Chondrocyte (in vitro differentiated cells): ENCODE results near the gene BICDL1. TPM values are rescaled to one million over a fixed set of nuclear protein-coding genes. Genes with fewer than 3 reads are reported as not detected.

Experiments
- DNase-seq: peaks from one replicate; pipeline ENCODE4 v3.0.0; 2021; ENCODE audit warnings: mixed read lengths, low spot score
- H3K27ac Mint-ChIP-seq: one replicate; pipeline ENCODE4 v1.8.0; 2021; ENCODE audit warnings: mild to moderate bottlenecking, moderate library complexity, mixed read lengths; ENCODE audit not compliant: unreplicated experiment
- H3K27me3 Mint-ChIP-seq: 2 replicates; pipeline ENCODE4 v1.8.0; 2021; ENCODE audit warnings: low read depth, mixed read lengths
- H3K36me3 Mint-ChIP-seq: 2 replicates; pipeline ENCODE4 v1.8.0; 2021; ENCODE audit warnings: low read depth, mixed read lengths
- H3K4me1 Mint-ChIP-seq: 2 replicates; pipeline ENCODE4 v1.8.0; 2021; ENCODE audit warnings: low read depth, mild to moderate bottlenecking, mixed read lengths
- H3K4me3 Mint-ChIP-seq: one replicate; pipeline ENCODE4 v1.8.0; 2021; ENCODE audit warnings: mild to moderate bottlenecking, moderate library complexity, mixed read lengths; ENCODE audit not compliant: unreplicated experiment
- H3K9me3 Mint-ChIP-seq: 2 replicates; pipeline ENCODE4 v1.8.0; 2021; ENCODE audit warnings: low read depth, mixed read lengths
- total RNA-seq: library from RNA; stranded (reverse); gene quantifications from 3 replicates; pipeline ENCODE4 v1.2.1, GENCODE V29; 2021
- TF ChIP-seq, protein P1 (sequence below): fragments of 200-600 bp; sonication (generic); IDR thresholded peaks from 2 replicates; pipeline ENCODE4 v1.5.0; 2021; ENCODE audit warnings: antibody characterized with exemption, mild to moderate bottlenecking, moderate library complexity

The BICDL1 gene
- total RNA-seq, 1 donor from 2014 or later, result 0.45 TPM

GRCh38 chr12:120086801-120087621, 98.0 kb downstream of the BICDL1 start:
- Mint-ChIP-seq H3K9me3 (no peaks in the 10 kb centered on the region), H3K4me1 (peaks cover 25% of the 10 kb centered on the region), H3K36me3 (peaks cover 7% of the 10 kb centered on the region), H3K27ac (peak overlapping the region; percentile 95), H3K27me3 (no peaks in the 10 kb centered on the region), H3K4me3 (peak overlapping the region; percentile 75)
- TF ChIP-seq, protein P1, sequence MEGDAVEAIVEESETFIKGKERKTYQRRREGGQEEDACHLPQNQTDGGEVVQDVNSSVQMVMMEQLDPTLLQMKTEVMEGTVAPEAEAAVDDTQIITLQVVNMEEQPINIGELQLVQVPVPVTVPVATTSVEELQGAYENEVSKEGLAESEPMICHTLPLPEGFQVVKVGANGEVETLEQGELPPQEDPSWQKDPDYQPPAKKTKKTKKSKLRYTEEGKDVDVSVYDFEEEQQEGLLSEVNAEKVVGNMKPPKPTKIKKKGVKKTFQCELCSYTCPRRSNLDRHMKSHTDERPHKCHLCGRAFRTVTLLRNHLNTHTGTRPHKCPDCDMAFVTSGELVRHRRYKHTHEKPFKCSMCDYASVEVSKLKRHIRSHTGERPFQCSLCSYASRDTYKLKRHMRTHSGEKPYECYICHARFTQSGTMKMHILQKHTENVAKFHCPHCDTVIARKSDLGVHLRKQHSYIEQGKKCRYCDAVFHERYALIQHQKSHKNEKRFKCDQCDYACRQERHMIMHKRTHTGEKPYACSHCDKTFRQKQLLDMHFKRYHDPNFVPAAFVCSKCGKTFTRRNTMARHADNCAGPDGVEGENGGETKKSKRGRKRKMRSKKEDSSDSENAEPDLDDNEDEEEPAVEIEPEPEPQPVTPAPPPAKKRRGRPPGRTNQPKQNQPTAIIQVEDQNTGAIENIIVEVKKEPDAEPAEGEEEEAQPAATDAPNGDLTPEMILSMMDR, result peak; percentile 96
- peak; percentile 99 for DNase-seq

GRCh38 chr12:120089105-120089504, 100.1 kb downstream of the BICDL1 start:
- Mint-ChIP-seq H3K27me3 (no peaks in the 10 kb centered on the region), H3K9me3 (no peaks in the 10 kb centered on the region), H3K4me3 (no peak overlapping the region), H3K4me1 (peaks cover 25% of the 10 kb centered on the region), H3K27ac (no peak overlapping the region), H3K36me3 (peaks cover 9% of the 10 kb centered on the region)
- TF ChIP-seq, protein P1, result no peak
- peak; percentile 20 for DNase-seq

DNA sequence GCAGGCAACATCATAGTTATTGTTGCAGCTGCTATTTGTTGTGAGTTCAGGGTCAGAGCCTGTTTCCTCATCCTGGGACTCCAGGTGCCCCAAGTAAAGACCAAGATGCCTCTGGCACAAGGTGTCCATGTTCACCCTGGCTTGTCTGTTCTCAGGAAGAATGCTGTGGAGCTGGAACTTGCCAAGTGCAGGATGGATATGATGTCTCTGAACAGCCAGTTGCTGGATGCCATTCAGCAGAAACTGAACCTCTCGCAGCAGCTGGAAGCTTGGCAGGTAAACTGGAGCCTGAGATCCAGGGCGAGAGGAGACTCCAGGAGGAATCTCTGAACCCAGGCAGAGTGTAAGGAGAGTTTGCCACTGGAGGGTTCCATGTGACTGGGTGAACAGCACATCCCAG, 100.8 kb downstream of the BICDL1 start:
- TF ChIP-seq, protein P1, result no peak
- Mint-ChIP-seq H3K4me3 (no peak overlapping the region), H3K4me1 (peaks cover 25% of the 10 kb centered on the region), H3K27me3 (no peaks in the 10 kb centered on the region), H3K36me3 (peaks cover 8% of the 10 kb centered on the region), H3K9me3 (no peaks in the 10 kb centered on the region), H3K27ac (no peak overlapping the region)
- DNase-seq, result peak; percentile 21

GRCh38 chr12:120090206-120090605, 101.2 kb downstream of the BICDL1 start:
- DNase-seq, result peak; percentile 25
- H3K27me3 Mint-ChIP-seq, result no peaks in the 10 kb centered on the region
- H3K4me3 Mint-ChIP-seq, result no peak overlapping the region
- peaks cover 25% of the 10 kb centered on the region for H3K4me1 Mint-ChIP-seq
- H3K27ac Mint-ChIP-seq, result no peak overlapping the region
- no peaks in the 10 kb centered on the region for H3K9me3 Mint-ChIP-seq
- H3K36me3 Mint-ChIP-seq, result peaks cover 7% of the 10 kb centered on the region
- TF ChIP-seq, protein P1, result no peak

DNA sequence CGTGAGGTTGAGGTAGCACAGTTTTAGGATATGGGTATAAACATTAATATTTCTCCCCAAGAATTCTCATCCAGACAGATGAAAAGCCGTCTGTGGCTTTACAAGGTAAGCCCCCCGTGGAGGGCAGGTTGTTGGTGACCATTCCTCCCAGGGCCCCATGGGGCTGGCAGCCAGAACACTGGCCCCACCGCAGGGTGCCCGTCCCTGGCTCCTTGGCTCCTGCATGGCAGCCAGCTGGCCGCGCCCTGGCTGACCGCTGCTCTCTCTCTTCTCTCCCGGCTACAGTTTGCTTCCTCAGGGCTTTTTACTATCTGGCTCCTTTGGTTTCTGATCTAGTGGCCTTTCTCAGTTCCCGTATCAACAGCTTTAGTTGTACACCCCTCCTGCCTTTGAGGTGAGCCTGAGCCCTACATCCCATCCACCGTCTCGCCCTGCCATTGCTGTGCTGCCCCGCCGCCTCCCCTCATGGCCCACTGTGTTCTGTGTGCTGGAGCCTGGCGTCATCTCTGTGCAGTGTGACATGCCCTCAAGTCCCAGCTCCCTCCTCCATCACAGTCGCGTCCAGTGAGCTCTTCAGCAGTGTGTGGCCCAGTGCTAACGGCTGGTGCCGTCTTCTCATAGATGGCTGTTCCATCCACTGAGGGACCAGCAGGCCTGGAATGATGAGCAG, 101.7 kb downstream of the BICDL1 start:
- H3K27ac Mint-ChIP-seq, result no peak overlapping the region
- H3K9me3 Mint-ChIP-seq, result no peaks in the 10 kb centered on the region
- H3K4me3 Mint-ChIP-seq, result no peak overlapping the region

More for the DNA sequence above, 101.7 kb downstream of the BICDL1 start:
- peaks cover 7% of the 10 kb centered on the region for H3K36me3 Mint-ChIP-seq
- H3K27me3 Mint-ChIP-seq, result no peaks in the 10 kb centered on the region
- TF ChIP-seq, protein P1, result no peak
- DNase-seq, result peak; percentile 76
- peaks cover 23% of the 10 kb centered on the region for H3K4me1 Mint-ChIP-seq
